Activated CD8-positive, alpha-beta memory T cell treated with anti-CD3 and anti-CD28 coated beads for 36 hours (primary cell): Measurements from ENCODE around the gene DPH5. TPM values are rescaled to one million over a fixed set of nuclear protein-coding genes. Genes with fewer than 3 reads are reported as not detected.
"Not testable (repeated sequence)": the region's sequence is repeated elsewhere in the genome, so short reads cannot be mapped to it uniquely, and the experiment has no call there.

Source experiments
- CTCF ChIA-PET: fragments of 350-600 bp; sonication (Branson Sonifier 250); formaldehyde crosslinking; loops from one replicate; lab custom pipeline; 2021; ENCODE audit warnings: antibody characterized with exemption; lab: Charles Lee
- POLR2A ChIA-PET: fragments of 350-600 bp; sonication (Branson Sonifier 250); formaldehyde crosslinking; loops from one replicate; lab custom pipeline; 2021; ENCODE audit warnings: antibody characterized with exemption; lab: Charles Lee
- total RNA-seq, 2 experiments: library from RNA; stranded (reverse); gene quantifications; one replicate each; pipeline ENCODE4 v1.2.3, GENCODE V29; 2021

DPH5 gene
- total RNA-seq, 2 experiments from 2014 or later = 66.9 to 67.9 TPM

- ChIA-PET CTCF (no interaction called here), POLR2A (no interaction called here)
Observed at GRCh38 chr1:100950781-100951180, 74.8 kb downstream of the DPH5 start.

GRCh38 chr1:100950337-100950736 lies 75.2 kb downstream of the DPH5 start:
- ChIA-PET POLR2A (no interaction called here), CTCF (no interaction called here)

- CTCF ChIA-PET = not testable (repeated sequence)
- POLR2A ChIA-PET = interaction anchor here (0.6 kb wide), 2 partner anchors 31 to 48 kb away, joined by 3 to 4 read pairs; no protein-coding TSS in a partner anchor
Observed at GRCh38 chr1:100949515-100950158, 75.9 kb downstream of the DPH5 start.

GRCh38 chr1:100948721-100949405 lies 76.7 kb downstream of the DPH5 start:
- CTCF ChIA-PET, POLR2A ChIA-PET: not testable (repeated sequence)

- POLR2A ChIA-PET, CTCF ChIA-PET: not testable (repeated sequence)
Observed at GRCh38 chr1:100947816-100948215, 77.8 kb downstream of the DPH5 start.

GRCh38 chr1:100946064-100946463 lies 79.5 kb downstream of the DPH5 start:
- POLR2A ChIA-PET = interaction anchor here (0.6 kb wide), 1 partner anchor 18 kb away, joined by 3 read pairs; no protein-coding TSS in a partner anchor
- CTCF ChIA-PET = not testable (repeated sequence)

- POLR2A ChIA-PET = no interaction called here
- CTCF ChIA-PET = no interaction called here
Observed at GRCh38 chr1:100943533-100943932, 82.1 kb downstream of the DPH5 start.

- POLR2A ChIA-PET = no interaction called here
- CTCF ChIA-PET = interaction anchor here (0.6 kb wide), 2 partner anchors 38 to 293 kb away, joined by 3 to 4 read pairs; no protein-coding TSS in a partner anchor
Observed at GRCh38 chr1:100942304-100943046, 83.1 kb downstream of the DPH5 start.

- ChIA-PET POLR2A (no interaction called here), CTCF (interaction anchor here (0.6 kb wide), 1 partner anchor 38 kb away, joined by 3 read pairs; no protein-coding TSS in a partner anchor)
Observed at GRCh38 chr1:100941580-100942216, 83.9 kb downstream of the DPH5 start.

GRCh38 chr1:100941098-100941527 lies 84.5 kb downstream of the DPH5 start:
- POLR2A ChIA-PET = interaction anchor here (0.6 kb wide), 1 partner anchor 237 kb away, joined by 3 read pairs; no protein-coding TSS in a partner anchor

More at GRCh38 chr1:100941098-100941527, 84.5 kb downstream of the DPH5 start:
- CTCF ChIA-PET = no interaction called here

Other genes with a start within 250 kb of the DPH5 start
- 10 to 100 TPM; 14.6 to 14.9 TPM for gene EXTL2, start 130.9 kb downstream of the DPH5 start, total RNA-seq
- 10 to 100 TPM; 48.6 to 52.1 TPM for gene SLC30A7, start 129.7 kb downstream of the DPH5 start, total RNA-seq
- gene S1PR1, start 211.2 kb upstream of the DPH5 start, total RNA-seq = 10 to 100 TPM; 84.0 to 87.1 TPM